Cardiac fibroblast (primary cell): ENCODE data around the gene PODN.

Source experiments
- DNase-seq, 2 donors: peaks; one replicate each; pipeline versions ENCODE4 v3.0.0 to v3.0.0-alpha.2; 2010; ENCODE audit warnings: low read depth in 2 of 2
- H3K4me3 ChIP-seq, 2 donors: replicated peaks in 1 of 2; 1 replicate in 1 of 2; 2 replicates in 1 of 2; pipeline ENCODE4 v1.5.1; 2011; ENCODE audit warnings: low read depth in 2 of 2, low read length in 2 of 2, mild to moderate bottlenecking in 2 of 2, moderate library complexity in 1 of 2
- TF ChIP-seq, protein P1 (sequence below): IDR thresholded peaks from one replicate; pipeline ENCODE4 v1.5.1; 2011; ENCODE audit warnings: low read depth, mild to moderate bottlenecking, low read length, inconsistent platforms

Gene PODN

DNA sequence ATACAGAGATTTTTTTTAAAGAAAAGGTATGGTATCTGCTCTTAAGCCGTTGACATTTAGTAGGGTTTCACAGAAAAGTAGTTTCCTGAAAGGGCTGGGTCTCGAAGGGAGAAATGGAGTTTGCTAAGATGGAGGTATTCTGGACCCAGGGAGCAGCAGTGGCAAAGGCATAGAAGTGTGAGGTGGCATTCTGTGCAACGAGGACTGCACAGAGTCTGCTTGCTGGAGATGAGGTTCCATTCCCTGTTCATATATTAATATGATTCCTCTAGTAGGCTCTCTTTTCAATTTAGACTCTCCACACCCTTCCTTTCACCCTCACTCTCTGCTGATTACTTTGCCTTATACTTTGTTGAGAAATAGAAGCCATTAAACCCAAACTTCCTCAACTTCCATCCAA is 38.5 kb upstream of the PODN start:
- TF ChIP-seq, protein P1, sequence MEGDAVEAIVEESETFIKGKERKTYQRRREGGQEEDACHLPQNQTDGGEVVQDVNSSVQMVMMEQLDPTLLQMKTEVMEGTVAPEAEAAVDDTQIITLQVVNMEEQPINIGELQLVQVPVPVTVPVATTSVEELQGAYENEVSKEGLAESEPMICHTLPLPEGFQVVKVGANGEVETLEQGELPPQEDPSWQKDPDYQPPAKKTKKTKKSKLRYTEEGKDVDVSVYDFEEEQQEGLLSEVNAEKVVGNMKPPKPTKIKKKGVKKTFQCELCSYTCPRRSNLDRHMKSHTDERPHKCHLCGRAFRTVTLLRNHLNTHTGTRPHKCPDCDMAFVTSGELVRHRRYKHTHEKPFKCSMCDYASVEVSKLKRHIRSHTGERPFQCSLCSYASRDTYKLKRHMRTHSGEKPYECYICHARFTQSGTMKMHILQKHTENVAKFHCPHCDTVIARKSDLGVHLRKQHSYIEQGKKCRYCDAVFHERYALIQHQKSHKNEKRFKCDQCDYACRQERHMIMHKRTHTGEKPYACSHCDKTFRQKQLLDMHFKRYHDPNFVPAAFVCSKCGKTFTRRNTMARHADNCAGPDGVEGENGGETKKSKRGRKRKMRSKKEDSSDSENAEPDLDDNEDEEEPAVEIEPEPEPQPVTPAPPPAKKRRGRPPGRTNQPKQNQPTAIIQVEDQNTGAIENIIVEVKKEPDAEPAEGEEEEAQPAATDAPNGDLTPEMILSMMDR: no peak
- H3K4me3 ChIP-seq: no peak overlapping the region
- DNase-seq: no peak

DNA sequence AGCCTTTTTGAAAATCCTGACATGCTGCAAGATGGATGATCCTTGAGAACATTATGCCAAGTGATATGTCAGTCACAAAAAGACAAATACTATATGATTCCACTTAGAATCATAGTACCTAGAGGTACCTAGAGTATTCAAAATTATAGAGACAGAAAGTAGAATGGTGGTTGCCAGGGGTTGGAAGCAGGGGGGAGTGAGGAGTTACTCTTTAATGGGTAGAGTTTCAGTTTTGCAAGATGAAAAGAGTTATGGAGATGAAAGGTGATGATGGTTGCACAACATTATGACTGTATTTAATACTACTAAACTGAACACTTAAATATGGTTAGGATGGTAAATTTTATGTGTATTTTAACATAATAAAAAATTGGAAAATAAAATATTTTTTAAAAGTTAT is 37.9 kb upstream of the PODN start:
- H3K4me3 ChIP-seq: no peak overlapping the region
- TF ChIP-seq, protein P1: no peak
- DNase-seq: no peak

GRCh38 chr1:53025034-53025768 is 36.8 kb upstream of the PODN start:
- H3K4me3 ChIP-seq: no peak overlapping the region
- TF ChIP-seq, protein P1: no peak

GRCh38 chr1:53025769-53026112 is 36.3 kb upstream of the PODN start:
- TF ChIP-seq, protein P1: no peak
- H3K4me3 ChIP-seq: no peak overlapping the region
- DNase-seq: no peak

More at GRCh38 chr1:53025034-53025768, 36.8 kb upstream of the PODN start:
- DNase-seq: peak; percentile 82 to 85

DNA sequence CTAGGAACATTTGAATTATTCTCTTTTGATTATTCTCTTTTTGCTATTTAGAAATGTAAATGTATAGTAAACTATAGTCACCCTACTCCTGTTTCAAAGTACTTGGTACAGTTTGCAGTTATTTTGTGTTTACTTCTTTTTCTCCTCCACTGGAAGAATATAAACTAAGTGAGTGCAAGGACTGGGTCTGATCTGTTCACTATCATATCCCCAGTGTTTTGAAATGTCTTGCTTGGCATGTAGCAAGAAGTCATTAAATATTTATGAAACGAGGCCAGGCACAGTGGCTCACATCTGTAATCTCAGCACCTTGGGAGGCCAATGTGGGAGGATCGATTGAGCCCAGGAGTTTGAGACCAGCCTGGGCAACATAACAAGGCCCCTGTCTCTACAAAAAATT is 35.8 kb upstream of the PODN start:
- no peak for DNase-seq
- TF ChIP-seq, protein P1: no peak
- no peak overlapping the region for H3K4me3 ChIP-seq

DNA sequence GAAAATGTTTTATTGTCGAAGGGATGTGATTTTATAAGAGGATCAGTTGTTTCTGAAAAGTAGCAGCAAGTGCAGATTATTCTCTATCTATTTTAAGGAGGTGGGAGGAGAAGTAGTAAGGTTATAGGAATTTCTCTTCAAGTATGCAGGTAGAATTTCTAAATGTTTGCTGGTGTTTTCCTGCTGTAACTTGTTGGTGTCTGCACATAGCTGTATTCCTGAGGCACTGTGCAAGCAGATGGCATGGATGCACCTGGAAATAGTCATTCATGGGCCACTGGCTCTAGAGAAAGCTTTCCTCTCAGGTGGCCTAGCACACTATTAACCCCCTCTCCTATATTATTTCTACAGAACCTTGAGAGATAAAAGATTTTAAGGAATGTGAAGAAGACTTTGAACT is 30.3 kb upstream of the PODN start:
- H3K4me3 ChIP-seq: no peak overlapping the region
- DNase-seq: no peak
- TF ChIP-seq, protein P1: no peak

- H3K4me3 ChIP-seq: no peak overlapping the region
- no peak for DNase-seq
- TF ChIP-seq, protein P1: no peak
Observed at GRCh38 chr1:53037159-53037558, 24.9 kb upstream of the PODN start.
